GM12878 (cell line): Measurements from ENCODE around the gene NAMPT. TPM values are rescaled to one million over a fixed set of nuclear protein-coding genes. Genes with fewer than 3 reads are reported as not detected.

Experiments
- ATAC-seq: fragments of 200-7000 bp; cut with Tn5 transposase; 3 replicates; pipeline ENCODE4 v1.9.1; 2020; ENCODE audit warnings: mild to moderate bottlenecking, moderate library complexity
- BruUV-seq: library from RNA; stranded (reverse); fragments of 400-500 nt; replicated peaks from 2 replicates; lab custom pipeline; 2021; lab: Mats Ljungman, UMichigan
- CTCF ChIA-PET: fragments of 300-600 bp; sonication (Branson Sonifier 250); formaldehyde crosslinking; extraction: SDS; loops from one replicate; lab custom pipeline; 2021; ENCODE audit warnings: inconsistent platforms; lab: Yijun Ruan, JAX
- POLR2A ChIA-PET: fragments of 350-600 bp; formaldehyde crosslinking; extraction: SDS; loops from one replicate; lab custom pipeline; 2021; ENCODE audit warnings: inconsistent platforms; lab: Charles Lee
- RAD21 ChIA-PET: fragments of 300-600 bp; sonication (Branson Sonifier 250); formaldehyde crosslinking; loops from one replicate; lab custom pipeline; 2023; ENCODE audit warnings: antibody characterized with exemption; ENCODE audit not compliant: unreplicated experiment; lab: Charles Lee
- SMC1A ChIA-PET: fragments of 300-600 bp; sonication (Branson Sonifier 250); formaldehyde crosslinking; loops from one replicate; lab custom pipeline; 2023; ENCODE audit not compliant: unreplicated experiment, uncharacterized antibody; lab: Charles Lee
- DNase-seq: peaks from one replicate; pipeline ENCODE4 v3.0.0-alpha.2; 2011; ENCODE audit warnings: low read depth, low spot score
- FAIRE-seq: peaks from 3 replicates; lab custom pipeline; 2011; peaks lifted over from hg19 to GRCh38; lab: Jason Lieb, UNC
- H2AFZ ChIP-seq: 2 replicates; pipeline ENCODE4 v1.6.0; 2011; ENCODE audit warnings: low read depth, low read length, control low read depth; ENCODE audit not compliant: control insufficient read depth
- H3K27ac ChIP-seq: 2 replicates; pipeline ENCODE4 v1.5.1; 2011; ENCODE audit warnings: control low read depth; ENCODE audit not compliant: control insufficient read depth, insufficient read depth
- H3K27me3 ChIP-seq, 2 experiments: replicated peaks in 1 of 2; 2 replicates each; pipeline versions ENCODE4 v1.6.0 to v1.6.1; 2011; ENCODE audit warnings: low read length in 1 of 2; ENCODE audit not compliant: control insufficient read depth in 2 of 2, insufficient read depth in 2 of 2
- H3K36me3 ChIP-seq, 2 experiments: 2 replicates each; pipeline ENCODE4 v1.5.1; 2011; ENCODE audit warnings: low read length in 1 of 2; ENCODE audit not compliant: control insufficient read depth in 2 of 2, insufficient read depth in 2 of 2
- H3K4me1 ChIP-seq: 2 replicates; pipeline ENCODE4 v1.6.1; 2011; ENCODE audit warnings: mild to moderate bottlenecking, low read length, moderate library complexity, mixed read lengths; ENCODE audit not compliant: control insufficient read depth, insufficient read depth
- H3K4me2 ChIP-seq: 2 replicates; pipeline ENCODE4 v1.6.0; 2011; ENCODE audit warnings: control low read depth; ENCODE audit not compliant: control insufficient read depth, insufficient read depth
- H3K4me3 ChIP-seq: fragments of 200-600 bp; sonication (generic); 2 replicates; pipeline ENCODE4 v1.5.1; 2016
- H3K79me2 ChIP-seq: 2 replicates; pipeline ENCODE4 v1.6.0; 2011; ENCODE audit warnings: low read length; ENCODE audit not compliant: control insufficient read depth, insufficient read depth
- H3K9ac ChIP-seq: 2 replicates; pipeline ENCODE4 v1.8.0; 2011; ENCODE audit warnings: low read length, control low read depth, mixed read lengths; ENCODE audit not compliant: control insufficient read depth, insufficient read depth
- H3K9me3 ChIP-seq: replicated peaks from 3 replicates; pipeline ENCODE4 v1.5.1; 2011; ENCODE audit warnings: mild to moderate bottlenecking, low read length; ENCODE audit not compliant: control insufficient read depth, insufficient read depth
- H4K20me1 ChIP-seq: 2 replicates; pipeline ENCODE4 v1.6.0; 2011; ENCODE audit not compliant: control insufficient read depth, insufficient read depth
- ATF7 ChIP-seq: fragments of 450-650 bp; IDR thresholded peaks from 2 replicates; pipeline ENCODE4 v1.6.1; 2016; ENCODE audit warnings: low read depth, mild to moderate bottlenecking
- BACH1 ChIP-seq: fragments of 450-650 bp; IDR thresholded peaks from 2 replicates; pipeline ENCODE4 v1.6.1; 2017; ENCODE audit warnings: mild to moderate bottlenecking, borderline replicate concordance
- BMI1 ChIP-seq: fragments of 450-650 bp; IDR thresholded peaks from 2 replicates; pipeline ENCODE4 v1.6.1; 2016; ENCODE audit warnings: mild to moderate bottlenecking, moderate library complexity, borderline replicate concordance
- CBFB ChIP-seq: IDR thresholded peaks from 2 replicates; pipeline ENCODE4 v1.6.1; 2016; ENCODE audit warnings: antibody characterized with exemption, low read depth
- CHD2 ChIP-seq: IDR thresholded peaks from 2 replicates; pipeline ENCODE4 v1.6.1; 2011; ENCODE audit warnings: low read depth, low read length, improper control_type of control experiment, borderline replicate concordance
- DPF2 ChIP-seq: fragments of 450-650 bp; IDR thresholded peaks from 2 replicates; pipeline ENCODE4 v1.6.1; 2017; ENCODE audit warnings: mild to moderate bottlenecking
- ELK1 ChIP-seq: IDR thresholded peaks from 2 replicates; pipeline ENCODE4 v1.6.1; 2012; ENCODE audit warnings: low read depth, low read length, improper control_type of control experiment
- IKZF1 ChIP-seq: fragments of 450-650 bp; conservative IDR thresholded peaks from 2 replicates; pipeline ENCODE4 v1.6.1; 2017; ENCODE audit warnings: antibody characterized with exemption, mild to moderate bottlenecking
- NR2C2 ChIP-seq: IDR thresholded peaks from 2 replicates; pipeline ENCODE4 v1.6.1; 2011; ENCODE audit warnings: borderline replicate concordance, low read depth; ENCODE audit not compliant: control insufficient read depth, insufficient read length
- NR2F1 ChIP-seq: fragments of 450-650 bp; conservative IDR thresholded peaks from 2 replicates; pipeline ENCODE4 v1.6.1; 2017; ENCODE audit warnings: mild to moderate bottlenecking
- RB1 ChIP-seq: fragments of 450-650 bp; formaldehyde crosslinking; IDR thresholded peaks from 2 replicates; pipeline ENCODE4 v1.6.1; 2017; ENCODE audit warnings: mild to moderate bottlenecking, borderline replicate concordance
- RFX5 ChIP-seq: IDR thresholded peaks from 2 replicates; pipeline ENCODE4 v1.6.1; 2011; ENCODE audit warnings: low read depth, low read length, improper control_type of control experiment
- SKIL ChIP-seq: fragments of 450-650 bp; IDR thresholded peaks from 2 replicates; pipeline ENCODE4 v1.6.1; 2017; ENCODE audit warnings: mild to moderate bottlenecking, low read depth, inconsistent platforms; ENCODE audit not compliant: poor library complexity, severe bottlenecking
- SMC3 ChIP-seq: IDR thresholded peaks from 2 replicates; pipeline ENCODE4 v1.6.1; 2011; ENCODE audit warnings: low read length, improper control_type of control experiment, borderline replicate concordance
- SPI1 ChIP-seq: IDR thresholded peaks from 2 replicates; pipeline ENCODE4 v1.6.1; 2011; ENCODE audit warnings: low read depth, mild to moderate bottlenecking, low read length, moderate library complexity, borderline replicate concordance; ENCODE audit not compliant: insufficient read depth
- STAT1 ChIP-seq: fragments of 450-650 bp; conservative IDR thresholded peaks from 2 replicates; pipeline ENCODE4 v1.6.1; 2014; ENCODE audit warnings: antibody characterized with exemption, mild to moderate bottlenecking
- SUPT20H ChIP-seq: IDR thresholded peaks from 2 replicates; pipeline ENCODE4 v1.6.1; 2011; ENCODE audit warnings: low read depth, mild to moderate bottlenecking, low read length, moderate library complexity, borderline replicate concordance; ENCODE audit not compliant: control insufficient read depth
- TAF1 ChIP-seq: IDR thresholded peaks from 2 replicates; pipeline ENCODE4 v1.6.1; 2011; ENCODE audit warnings: mild to moderate bottlenecking, low read depth, low read length, borderline replicate concordance
- ZBTB33 ChIP-seq: fragments of 450-650 bp; IDR thresholded peaks from 2 replicates; pipeline ENCODE4 v1.6.1; 2017; ENCODE audit warnings: mild to moderate bottlenecking
- ZNF207 ChIP-seq: fragments of 450-650 bp; IDR thresholded peaks from 2 replicates; pipeline ENCODE4 v1.6.1; 2014; ENCODE audit warnings: antibody characterized with exemption, mild to moderate bottlenecking, borderline replicate concordance
- WGBS: methylation state at CpG from one replicate; pipeline ENCODE4 v1.1.6; 2016; ENCODE audit warnings: low lambda C conversion rate; ENCODE audit not compliant: insufficient replicate concordance, insufficient coverage; ENCODE audit errors: missing lambda C conversion rate; 5-methylcytosine and 5-hydroxymethylcytosine counted together
- in situ Hi-C: fragments of 300-500 bp; cut with MboI; formaldehyde crosslinking; loops from 9 replicates; pipeline ENCODE4 v1.14.3; 2018; ENCODE audit warnings: mixed read lengths
- intact Hi-C: fragments of 100-400 bp; cut with micrococcal nuclease; formaldehyde crosslinking; loops from one replicate; pipeline ENCODE4 v1.14.2; 2022; ENCODE audit not compliant: unreplicated experiment
- polyA plus RNA-seq, 11 experiments: library from polyadenylated mRNA; depleted of rRNA in 4 of 11; unstranded in 6 of 11; stranded (reverse) in 5 of 11; fragments of >200 nt; fragmentation: Nextera tagmentation in 4 of 11; fragmentation: Illumina TruSeq in 1 of 11; extraction: Ambion mirVana in 4 of 11; extraction: Trizol in 1 of 11; gene quantifications; 1 replicate in 1 of 11; 2 replicates in 10 of 11; pipeline versions ENCODE4 v1.2.1 to v1.2.3, GENCODE V29; 2011 to 2016; ENCODE audit warnings: inconsistent platforms in 2 of 11, missing spikeins in 2 of 11, low read depth in 1 of 11
- total RNA-seq, 4 experiments: library from RNA; depleted of rRNA in 3 of 4; stranded (reverse); fragments of >200 nt in 3 of 4; fragmentation: Illumina TruSeq in 1 of 4; extraction: Trizol in 1 of 4; gene quantifications; 2 replicates each; pipeline versions ENCODE4 v1.2.1 to v1.2.3, GENCODE V29; 2013 to 2021

Gene NAMPT
- total and polyA plus RNA-seq, 10 of the 15 experiments (the other 5 are each of a cell fraction or from before 2014, with no cell fraction given): 28.3 to 173 (median 75.0) TPM

- no peak for TF ChIP-seq ZBTB33
- TF ChIP-seq RFX5: no peak
- no peak for TF ChIP-seq CHD2
Measured at GRCh38 chr7:106220307-106220706, 64.5 kb downstream of the NAMPT start (continued).

- POLR2A ChIA-PET: no interaction called here
- H3K4me3 ChIP-seq: no peak overlapping the region
- H3K4me1 ChIP-seq: no peaks in the 10 kb centered on the region
- BruUV-seq: no TSS peak
- no peaks in the 10 kb centered on the region for H4K20me1 ChIP-seq
- intact Hi-C loops: no loop called here
- ATAC-seq: no peak
- DNase-seq: no peak
- in situ Hi-C loops: no loop called here
- CTCF ChIA-PET: interaction anchor here (1.7 kb wide), 1 partner anchor 243 kb away, joined by 5 read pairs; no protein-coding TSS in a partner anchor
- no peak overlapping the region for H3K4me2 ChIP-seq
- no peaks in the 10 kb centered on the region; the same call in 2 of the 3 replicates for H3K9me3 ChIP-seq
- FAIRE-seq: no peak
- SMC1A ChIA-PET: interaction anchor here (1.0 to 2.0 kb wide), 2 partner anchors 18 to 27 kb away, joined by 4 read pairs; no protein-coding TSS in a partner anchor
- RAD21 ChIA-PET: no interaction called here
- H2AFZ ChIP-seq: no peak overlapping the region
- no peaks in the 10 kb centered on the region for H3K27me3 ChIP-seq
- no peak overlapping the region for H3K27ac ChIP-seq
- no peaks in the 10 kb centered on the region for H3K36me3 ChIP-seq
- no peaks in the 10 kb centered on the region for H3K79me2 ChIP-seq
- H3K9ac ChIP-seq: no peak overlapping the region
- 26% methylated on average over 3 of the region's 3 CpGs for WGBS
- TF ChIP-seq STAT1 (no peak), NR2F1 (no peak), SUPT20H (no peak), ATF7 (no peak), RB1 (no peak), RFX5 (no peak), SKIL (no peak), TAF1 (no peak), NR2C2 (no peak), DPF2 (no peak), CBFB (no peak), ELK1 (no peak), SMC3 (no peak), BMI1 (no peak), IKZF1 (no peak), ZNF207 (no peak), SPI1 (no peak), BACH1 (no peak)
Measured at GRCh38 chr7:106219170-106219569, 65.6 kb downstream of the NAMPT start.
